ENCODE data around the gene SEPTIN1.

SEPTIN1 gene

DNA sequence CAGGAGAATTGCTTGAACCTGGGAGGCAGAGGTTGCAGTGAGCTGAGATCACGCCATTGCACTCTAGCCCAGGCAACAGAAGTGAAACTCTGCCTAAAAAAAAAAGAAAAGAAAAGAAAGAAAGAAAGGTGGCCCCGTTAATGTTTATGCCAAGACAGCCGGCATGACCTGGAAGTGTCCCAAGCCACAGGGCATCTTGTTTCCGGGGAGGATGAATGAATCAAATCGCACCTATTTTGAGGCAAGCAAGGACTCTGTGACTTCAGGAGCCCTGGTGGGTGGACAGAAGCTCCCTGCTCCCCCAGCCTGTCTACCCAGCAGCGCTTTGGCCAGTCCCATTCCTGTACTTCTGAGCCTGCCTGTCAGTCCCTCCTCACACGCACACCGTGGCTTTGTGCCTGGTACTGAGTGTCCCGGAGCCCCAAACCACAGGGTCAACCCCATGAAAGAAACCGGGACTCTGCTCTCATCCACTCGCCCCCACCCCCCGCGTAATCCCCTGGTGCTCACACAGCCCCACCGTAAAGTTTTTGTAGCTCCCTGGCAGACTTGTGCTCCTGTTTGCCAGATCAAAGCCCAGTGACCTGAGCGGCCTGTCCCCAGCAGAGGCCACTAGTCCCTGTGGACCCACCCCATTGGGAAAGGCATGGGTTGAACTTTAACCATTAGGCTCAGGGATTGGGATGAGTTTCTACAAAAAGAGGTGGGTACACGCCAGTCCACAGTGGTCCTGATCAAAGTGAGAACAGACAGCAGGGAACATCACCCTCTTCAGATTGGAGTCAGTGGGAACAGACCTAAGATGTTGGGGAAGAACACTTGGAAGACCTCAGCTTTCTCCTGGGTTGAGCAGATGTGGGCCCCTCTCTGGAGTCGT, 46.5 kb downstream of the SEPTIN1 start:
- no peak for DNase-seq

DNA sequence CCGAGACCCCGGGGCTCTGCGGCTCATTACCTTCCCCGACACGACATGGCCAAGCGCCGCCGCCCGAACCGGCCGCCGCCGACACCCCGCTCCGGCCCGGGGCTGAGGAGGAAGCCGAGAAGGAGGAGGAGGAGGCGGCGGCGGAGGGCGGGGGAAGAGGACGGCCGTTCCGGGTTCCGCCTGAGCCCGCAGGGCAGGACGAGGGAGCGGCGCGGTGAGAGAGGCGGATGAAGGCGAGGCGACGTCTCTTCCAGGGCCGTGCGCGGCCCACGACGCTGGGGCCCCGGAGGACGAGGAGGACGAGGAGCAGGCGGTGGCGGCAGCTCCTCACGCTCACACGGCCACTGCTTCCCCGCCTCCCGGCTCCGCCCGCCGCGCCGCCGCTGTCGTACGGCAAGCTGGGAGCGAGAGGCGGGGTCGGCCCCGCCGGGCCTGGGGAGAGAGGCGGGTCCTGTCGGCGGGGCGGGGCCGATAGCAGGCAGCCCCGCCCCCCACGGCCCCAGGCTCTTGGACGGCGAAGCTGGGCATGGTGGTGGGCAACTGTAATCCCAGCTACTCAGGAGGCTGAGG, 47.2 kb downstream of the SEPTIN1 start:
- DNase-seq = peak; percentile 67

DNA sequence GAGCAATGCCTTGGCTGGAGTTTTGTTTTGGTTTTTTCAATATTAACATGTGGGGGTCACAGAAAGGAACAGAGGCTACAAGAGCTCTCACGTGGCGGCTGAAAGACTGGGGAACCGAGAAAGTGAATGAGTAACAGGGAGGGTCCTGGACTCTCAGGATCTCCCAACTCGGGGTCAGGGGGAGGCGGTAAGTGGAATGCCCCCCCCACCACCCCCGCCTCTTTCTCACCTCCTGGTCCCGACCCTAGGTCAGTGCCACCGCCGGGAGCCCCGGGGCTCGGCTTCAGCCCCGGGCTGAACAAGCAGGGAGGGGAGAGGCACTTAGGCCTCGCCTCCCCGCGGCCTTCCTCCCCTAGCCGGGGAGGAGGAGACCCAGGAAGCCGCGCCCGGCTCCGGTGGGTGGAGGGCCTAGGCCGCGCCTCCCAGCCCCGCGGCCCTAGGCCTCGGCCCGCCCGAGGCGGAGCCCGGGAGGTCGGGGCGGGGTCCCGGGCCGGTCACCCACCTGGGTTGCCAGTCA, 47.8 kb downstream of the SEPTIN1 start:
- DNase-seq = peak; percentile 74
